ENCODE results near the gene GLG1.

GLG1 gene

GRCh38 chr16:74625500-74626350 is 18.8 kb upstream of the GLG1 start:
- no peaks in the 10 kb centered on the region for H3K27me3 Mint-ChIP-seq (ENCODE audit: low read depth)
- peaks cover 27% of the 10 kb centered on the region for H3K4me1 Mint-ChIP-seq (ENCODE audit: low read depth)
- H3K4me3 Mint-ChIP-seq = no peak overlapping the region
- no peak overlapping the region for H3K27ac Mint-ChIP-seq
- H3K36me3 Mint-ChIP-seq (ENCODE audit: low read depth) = peaks cover 73% of the 10 kb centered on the region
- H3K9me3 Mint-ChIP-seq = no peaks in the 10 kb centered on the region

DNA sequence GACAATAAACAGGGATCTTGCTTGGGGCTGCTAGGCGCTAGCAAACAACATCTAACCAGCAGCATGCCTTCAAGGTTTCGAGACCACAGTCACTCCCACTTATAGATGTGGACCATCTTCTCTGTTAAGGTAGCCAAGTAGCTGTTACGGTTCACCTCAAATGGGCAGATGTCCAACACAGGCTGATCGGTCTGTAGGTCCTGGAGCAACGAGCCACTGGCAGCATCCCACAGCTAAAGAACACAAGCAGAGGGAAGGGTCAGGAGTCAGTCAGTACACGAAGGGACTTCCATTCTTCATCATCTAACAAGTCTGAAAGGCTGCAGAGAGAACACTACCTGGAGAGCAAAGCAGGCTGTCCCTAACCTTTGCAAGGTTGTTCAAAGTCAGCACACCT is 16.9 kb upstream of the GLG1 start:
- H3K36me3 Mint-ChIP-seq (ENCODE audit: low read depth) = peaks cover 63% of the 10 kb centered on the region
- H3K4me3 Mint-ChIP-seq = no peak overlapping the region
- H3K9me3 Mint-ChIP-seq = no peaks in the 10 kb centered on the region
- no peak overlapping the region for H3K27ac Mint-ChIP-seq
- H3K27me3 Mint-ChIP-seq (ENCODE audit: low read depth) = no peaks in the 10 kb centered on the region
- peaks cover 24% of the 10 kb centered on the region for H3K4me1 Mint-ChIP-seq (ENCODE audit: low read depth)

- Mint-ChIP-seq H3K36me3 (ENCODE audit: low read depth) (peaks cover 58% of the 10 kb centered on the region), H3K4me1 (ENCODE audit: low read depth) (peaks cover 21% of the 10 kb centered on the region), H3K9me3 (no peaks in the 10 kb centered on the region), H3K4me3 (no peak overlapping the region), H3K27me3 (ENCODE audit: low read depth) (no peaks in the 10 kb centered on the region), H3K27ac (no peak overlapping the region)
Observed at GRCh38 chr16:74623214-74623838, 16.4 kb upstream of the GLG1 start.

- peaks cover 23% of the 10 kb centered on the region for H3K4me1 Mint-ChIP-seq (ENCODE audit: low read depth)
- H3K36me3 Mint-ChIP-seq (ENCODE audit: low read depth) = peaks cover 54% of the 10 kb centered on the region
- no peak overlapping the region for H3K4me3 Mint-ChIP-seq
- H3K27ac Mint-ChIP-seq = no peak overlapping the region
- no peaks in the 10 kb centered on the region for H3K27me3 Mint-ChIP-seq (ENCODE audit: low read depth)
- no peaks in the 10 kb centered on the region for H3K9me3 Mint-ChIP-seq
Observed at GRCh38 chr16:74622005-74622404, 15.1 kb upstream of the GLG1 start.

DNA sequence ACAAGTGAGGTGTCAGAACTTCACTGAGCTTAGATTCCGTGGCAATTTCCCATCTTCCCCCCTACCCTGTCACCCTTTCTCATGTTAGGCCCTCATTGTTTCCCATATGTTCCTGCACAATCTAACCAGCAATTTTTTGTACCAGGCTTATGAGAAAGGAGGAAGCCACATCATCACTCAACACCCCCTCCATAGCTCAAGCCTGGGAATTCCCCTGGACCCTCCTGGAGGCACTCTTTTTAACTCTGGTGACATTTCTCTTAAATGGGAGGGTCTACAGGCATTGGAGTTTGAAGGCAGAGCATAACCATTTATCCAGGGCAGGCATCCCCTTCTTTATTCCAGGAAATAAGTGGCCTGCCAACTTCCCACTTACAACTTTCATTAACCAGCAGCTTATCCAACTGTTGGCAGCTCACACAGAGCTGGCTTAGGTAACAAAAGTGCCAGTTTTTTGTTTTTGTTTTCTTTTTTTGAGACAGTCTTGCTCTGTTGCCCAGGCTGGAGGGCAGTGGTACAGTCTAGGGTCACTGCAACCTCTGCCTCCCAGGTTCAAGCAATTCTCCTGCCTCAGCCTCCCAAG is 10.4 kb upstream of the GLG1 start:
- peaks cover 23% of the 10 kb centered on the region for H3K36me3 Mint-ChIP-seq (ENCODE audit: low read depth)
- no peaks in the 10 kb centered on the region for H3K27me3 Mint-ChIP-seq (ENCODE audit: low read depth)
- no peaks in the 10 kb centered on the region for H3K9me3 Mint-ChIP-seq
- peaks cover 13% of the 10 kb centered on the region for H3K4me1 Mint-ChIP-seq (ENCODE audit: low read depth)
- no peak overlapping the region for H3K27ac Mint-ChIP-seq
- H3K4me3 Mint-ChIP-seq = no peak overlapping the region

DNA sequence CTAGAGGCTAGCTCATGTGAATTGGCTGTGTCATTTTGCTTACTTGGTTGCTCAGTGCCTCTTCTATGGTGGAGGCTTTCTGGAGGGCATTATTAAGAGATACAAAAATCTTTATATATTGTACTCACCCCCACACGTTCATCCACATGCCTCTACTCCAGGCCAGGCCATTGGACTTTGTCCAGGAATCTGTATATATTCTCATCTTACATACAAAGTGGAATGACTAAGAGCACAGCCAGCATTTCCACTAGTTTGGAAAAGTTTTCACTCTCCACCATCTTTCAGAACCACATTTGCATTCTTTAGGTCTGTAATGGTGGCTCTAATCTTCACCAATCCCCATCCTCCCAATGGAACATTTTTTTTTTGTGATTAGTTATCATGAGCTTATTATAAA is 4.8 kb upstream of the GLG1 start:
- Mint-ChIP-seq H3K9me3 (no peaks in the 10 kb centered on the region), H3K4me1 (ENCODE audit: low read depth) (peaks cover 18% of the 10 kb centered on the region), H3K27me3 (ENCODE audit: low read depth) (no peaks in the 10 kb centered on the region), H3K4me3 (no peak overlapping the region), H3K27ac (no peak overlapping the region), H3K36me3 (ENCODE audit: low read depth) (peaks cover 12% of the 10 kb centered on the region)

GRCh38 chr16:74608944-74609343 is 2.0 kb upstream of the GLG1 start:
- Mint-ChIP-seq H3K4me3 (peak overlapping the region; percentile 51), H3K27me3 (ENCODE audit: low read depth) (no peaks in the 10 kb centered on the region), H3K9me3 (no peaks in the 10 kb centered on the region), H3K36me3 (ENCODE audit: low read depth) (peaks cover 13% of the 10 kb centered on the region), H3K27ac (peak overlapping the region; percentile 43), H3K4me1 (ENCODE audit: low read depth) (peaks cover 40% of the 10 kb centered on the region)

DNA sequence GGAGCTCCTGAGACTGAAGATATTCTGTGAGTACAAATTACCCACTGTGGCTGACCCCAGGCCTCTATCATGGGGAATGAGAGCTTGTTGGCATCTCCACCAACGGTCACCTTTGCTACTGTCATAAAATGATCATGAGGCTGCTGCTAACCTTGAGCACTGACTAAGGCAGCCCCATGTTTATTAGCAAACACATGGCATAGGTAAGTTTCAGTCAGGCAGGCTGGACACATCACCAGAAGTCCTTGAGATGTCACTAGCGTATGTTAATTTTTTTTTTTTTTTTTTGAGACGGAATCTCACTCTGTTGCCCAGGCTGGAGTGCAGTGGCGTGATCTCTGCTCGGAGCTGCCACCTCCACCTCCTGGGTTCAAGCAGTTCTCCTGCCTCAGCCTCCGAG is 1.5 kb upstream of the GLG1 start:
- peak overlapping the region; percentile 26 for H3K27ac Mint-ChIP-seq
- H3K9me3 Mint-ChIP-seq = no peaks in the 10 kb centered on the region
- H3K4me3 Mint-ChIP-seq = peak overlapping the region; percentile 51
- H3K36me3 Mint-ChIP-seq (ENCODE audit: low read depth) = peaks cover 15% of the 10 kb centered on the region
- H3K27me3 Mint-ChIP-seq (ENCODE audit: low read depth) = no peaks in the 10 kb centered on the region
- H3K4me1 Mint-ChIP-seq (ENCODE audit: low read depth) = peaks cover 45% of the 10 kb centered on the region

DNA sequence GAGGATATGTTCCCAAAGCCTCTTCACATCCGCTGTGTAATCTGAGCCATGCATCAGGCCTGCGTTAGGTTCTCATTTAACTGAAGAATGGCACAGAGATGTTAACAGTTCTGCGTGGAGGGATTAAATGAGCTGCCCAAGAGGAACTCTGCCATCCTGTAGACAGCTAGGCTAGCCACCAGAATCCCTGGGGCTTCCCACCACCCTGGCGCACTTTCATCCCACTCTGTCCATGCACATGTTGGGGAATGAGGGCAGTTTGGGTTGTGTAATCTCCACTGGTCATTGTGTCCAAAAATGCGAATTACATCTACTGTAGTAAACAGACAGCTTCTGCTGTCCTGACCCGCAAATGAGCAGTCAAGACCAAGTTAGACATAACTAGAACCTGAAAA is 1.0 kb upstream of the GLG1 start:
- peak overlapping the region; percentile 26 for H3K27ac Mint-ChIP-seq
- H3K4me3 Mint-ChIP-seq = peak overlapping the region; percentile 72
- no peaks in the 10 kb centered on the region for H3K9me3 Mint-ChIP-seq
- peaks cover 47% of the 10 kb centered on the region for H3K4me1 Mint-ChIP-seq (ENCODE audit: low read depth)
- H3K36me3 Mint-ChIP-seq (ENCODE audit: low read depth) = peaks cover 15% of the 10 kb centered on the region
- H3K27me3 Mint-ChIP-seq (ENCODE audit: low read depth) = no peaks in the 10 kb centered on the region

GRCh38 chr16:74607310-74607961 is 522 bp upstream of the GLG1 start:
- no peaks in the 10 kb centered on the region for H3K27me3 Mint-ChIP-seq (ENCODE audit: low read depth)
- H3K27ac Mint-ChIP-seq = peak overlapping the region; percentile 60
- peaks cover 50% of the 10 kb centered on the region for H3K4me1 Mint-ChIP-seq (ENCODE audit: low read depth)
- peak overlapping the region; percentile 72 for H3K4me3 Mint-ChIP-seq
- H3K36me3 Mint-ChIP-seq (ENCODE audit: low read depth) = peaks cover 15% of the 10 kb centered on the region
- H3K9me3 Mint-ChIP-seq = no peaks in the 10 kb centered on the region

DNA sequence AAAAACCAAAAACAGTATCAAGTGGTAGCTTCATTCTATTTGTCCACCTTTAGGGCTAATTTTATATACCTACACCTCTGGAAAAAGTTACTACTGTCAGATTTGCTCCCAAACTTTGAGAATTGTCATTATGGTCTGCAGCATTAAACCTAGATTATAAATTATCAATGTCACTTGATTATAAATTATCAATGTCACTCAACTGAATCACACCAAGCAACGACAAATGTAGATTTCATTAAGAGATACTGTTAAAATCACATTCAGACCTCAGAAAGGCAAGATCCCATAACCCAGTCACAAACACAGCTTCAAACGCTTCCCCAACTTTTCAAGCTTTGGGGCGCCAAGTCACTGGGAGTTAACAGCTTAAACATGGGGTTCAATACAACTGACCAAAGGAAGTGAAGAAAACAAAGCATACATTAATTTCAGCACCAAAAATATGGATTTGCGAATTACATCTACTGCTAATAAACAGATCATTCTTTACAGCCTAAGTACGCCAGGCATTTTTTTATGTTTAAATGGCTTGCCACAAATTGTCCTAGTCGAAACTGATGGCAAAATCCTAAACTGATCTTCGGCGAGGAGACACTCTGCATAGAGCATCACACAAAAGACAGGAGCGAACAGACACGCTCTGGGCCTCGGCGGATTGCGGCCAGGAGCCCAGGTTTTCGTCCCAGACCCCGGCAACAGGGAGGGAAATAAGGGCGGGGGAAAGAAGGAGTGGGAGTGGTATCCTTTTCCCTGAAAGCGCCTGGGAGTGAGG is 981 bp downstream of the GLG1 start:
- no peaks in the 10 kb centered on the region for H3K9me3 Mint-ChIP-seq
- peak overlapping the region; percentile 89 for H3K27ac Mint-ChIP-seq
- H3K27me3 Mint-ChIP-seq (ENCODE audit: low read depth) = no peaks in the 10 kb centered on the region
- peak overlapping the region; percentile 99 for H3K4me3 Mint-ChIP-seq
- peaks cover 60% of the 10 kb centered on the region for H3K4me1 Mint-ChIP-seq (ENCODE audit: low read depth)
- peaks cover 14% of the 10 kb centered on the region for H3K36me3 Mint-ChIP-seq (ENCODE audit: low read depth)

GRCh38 chr16:74605332-74605731 is 1.6 kb downstream of the GLG1 start:
- no peaks in the 10 kb centered on the region for H3K27me3 Mint-ChIP-seq (ENCODE audit: low read depth)
- no peaks in the 10 kb centered on the region for H3K9me3 Mint-ChIP-seq
- peaks cover 65% of the 10 kb centered on the region for H3K4me1 Mint-ChIP-seq (ENCODE audit: low read depth)
- H3K27ac Mint-ChIP-seq = peak overlapping the region; percentile 89
- peak overlapping the region; percentile 99 for H3K4me3 Mint-ChIP-seq
- peaks cover 14% of the 10 kb centered on the region for H3K36me3 Mint-ChIP-seq (ENCODE audit: low read depth)

GRCh38 chr16:74603848-74604247 is 3.1 kb downstream of the GLG1 start:
- Mint-ChIP-seq H3K4me3 (peak overlapping the region; percentile 99), H3K9me3 (no peaks in the 10 kb centered on the region), H3K27me3 (ENCODE audit: low read depth) (no peaks in the 10 kb centered on the region), H3K4me1 (ENCODE audit: low read depth) (peaks cover 70% of the 10 kb centered on the region), H3K36me3 (ENCODE audit: low read depth) (peaks cover 18% of the 10 kb centered on the region), H3K27ac (peak overlapping the region; percentile 69)

Data from T-helper 1 cell treated with Interleukin-12 subunit alpha and Interleukin-12 subunit beta and Interleukin-4 antibody, amounts not matched to agents 30 μg/mL and 1 μg/mL, for 36 hours (primary cell).